OCI-LY1 (cell line): ENCODE results near the gene CCNJL.

Source experiments
- CTCF ChIP-seq: fragments of 200-600 bp; sonication (generic), shearing (Covaris generic); IDR thresholded peaks from 2 replicates; pipeline ENCODE4 v1.5.1; 2017; ENCODE audit warnings: mild to moderate bottlenecking, antibody characterized with exemption, low read length, moderate library complexity, mixed read lengths
- EZH2 ChIP-seq: fragments of 200-600 bp; sonication (generic), shearing (Covaris generic); IDR thresholded peaks from 2 replicates; pipeline ENCODE4 v1.8.0; 2017; ENCODE audit warnings: borderline replicate concordance, mixed run types, mild to moderate bottlenecking, antibody characterized with exemption, low read length, moderate library complexity, mixed read lengths

DNA sequence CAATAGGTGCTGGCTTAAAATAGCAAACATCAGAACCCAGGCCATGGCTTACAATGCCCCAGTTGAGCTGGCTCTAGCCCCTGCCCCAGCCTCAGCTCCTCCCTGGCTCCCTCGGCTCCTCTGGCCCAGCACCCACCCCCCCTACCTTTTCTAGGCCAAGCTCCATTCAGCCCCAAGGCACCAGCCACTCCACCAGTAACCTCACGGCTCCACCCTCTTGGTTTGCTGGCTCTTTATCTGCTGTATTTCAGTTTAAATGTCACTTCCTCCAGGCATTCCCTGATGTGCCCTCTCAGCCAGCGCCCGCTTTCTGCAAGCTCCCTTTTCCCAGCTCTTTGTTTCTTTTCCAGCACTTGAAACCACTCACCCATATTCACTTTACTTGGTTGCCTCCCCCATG is 47.5 kb upstream of the CCNJL start:
- TF ChIP-seq CTCF (no peak), EZH2 (no peak)
